ENCODE measurements around the gene MOB3B.

Gene MOB3B

DNA sequence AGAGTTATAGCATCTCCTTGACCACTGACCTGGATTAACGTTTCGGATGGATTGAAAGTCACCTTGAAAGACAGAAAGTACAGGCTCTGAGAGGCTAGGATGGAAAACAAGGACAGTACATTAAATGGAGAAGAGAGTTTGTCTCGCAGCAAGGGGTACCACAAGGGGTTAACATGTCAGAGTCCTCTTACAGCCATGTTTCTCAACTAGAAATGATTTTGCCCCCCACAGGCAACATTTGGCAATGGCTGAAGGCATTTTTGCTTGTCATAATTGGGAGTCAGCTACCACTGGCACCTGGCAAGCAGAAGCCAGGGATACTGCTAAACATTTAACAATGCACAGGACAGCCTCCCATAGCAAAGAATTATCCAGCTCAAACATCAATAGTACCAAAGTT is 141.9 kb downstream of the MOB3B start:
- Histone ChIP-seq H3K4me1 (ENCODE audit: control insufficient read depth, insufficient read depth, low read length, poor library complexity, severe bottlenecking) (no peaks in the 10 kb centered on the region), H3K9me3 (ENCODE audit: control insufficient read depth, low read length) (no peaks in the 10 kb centered on the region), H3K4me3 (ENCODE audit: insufficient read depth, low read depth, low read length, poor library complexity, severe bottlenecking) (no peak overlapping the region), H3K27ac (ENCODE audit: insufficient read depth, low read length, poor library complexity, severe bottlenecking) (no peak overlapping the region), H3K27me3 (replicated peaks; ENCODE audit: control insufficient read depth, insufficient read depth, low read length, poor library complexity, severe bottlenecking) (no peaks in the 10 kb centered on the region), H3K36me3 (ENCODE audit: control insufficient read depth, insufficient read depth, low read length) (no peaks in the 10 kb centered on the region)
- no peak for DNase-seq

GRCh38 chr9:27386571-27387091 is 143.0 kb downstream of the MOB3B start:
- Histone ChIP-seq H3K4me1 (ENCODE audit: control insufficient read depth, insufficient read depth, low read length, poor library complexity, severe bottlenecking) (no peaks in the 10 kb centered on the region), H3K36me3 (ENCODE audit: control insufficient read depth, insufficient read depth, low read length) (no peaks in the 10 kb centered on the region), H3K4me3 (ENCODE audit: insufficient read depth, low read depth, low read length, poor library complexity, severe bottlenecking) (no peak overlapping the region), H3K27ac (ENCODE audit: insufficient read depth, low read length, poor library complexity, severe bottlenecking) (no peak overlapping the region), H3K27me3 (replicated peaks; ENCODE audit: control insufficient read depth, insufficient read depth, low read length, poor library complexity, severe bottlenecking) (no peaks in the 10 kb centered on the region), H3K9me3 (ENCODE audit: control insufficient read depth, low read length) (no peaks in the 10 kb centered on the region)
- no peak for DNase-seq

GRCh38 chr9:27385606-27386322 is 143.8 kb downstream of the MOB3B start:
- H3K4me1 ChIP-seq (ENCODE audit: control insufficient read depth, insufficient read depth, low read length, poor library complexity, severe bottlenecking) = no peaks in the 10 kb centered on the region
- no peaks in the 10 kb centered on the region for H3K9me3 ChIP-seq (ENCODE audit: control insufficient read depth, low read length)
- H3K27me3 ChIP-seq (replicated peaks; ENCODE audit: control insufficient read depth, insufficient read depth, low read length, poor library complexity, severe bottlenecking) = no peaks in the 10 kb centered on the region
- H3K36me3 ChIP-seq (ENCODE audit: control insufficient read depth, insufficient read depth, low read length) = no peaks in the 10 kb centered on the region
- no peak overlapping the region for H3K27ac ChIP-seq (ENCODE audit: insufficient read depth, low read length, poor library complexity, severe bottlenecking)
- DNase-seq = no peak
- no peak overlapping the region for H3K4me3 ChIP-seq (ENCODE audit: insufficient read depth, low read depth, low read length, poor library complexity, severe bottlenecking)

- no peaks in the 10 kb centered on the region for H3K27me3 ChIP-seq (replicated peaks; ENCODE audit: control insufficient read depth, insufficient read depth, low read length, poor library complexity, severe bottlenecking)
- DNase-seq = no peak
- no peaks in the 10 kb centered on the region for H3K36me3 ChIP-seq (ENCODE audit: control insufficient read depth, insufficient read depth, low read length)
- no peaks in the 10 kb centered on the region for H3K9me3 ChIP-seq (ENCODE audit: control insufficient read depth, low read length)
- H3K4me1 ChIP-seq (ENCODE audit: control insufficient read depth, insufficient read depth, low read length, poor library complexity, severe bottlenecking) = no peaks in the 10 kb centered on the region
- no peak overlapping the region for H3K4me3 ChIP-seq (ENCODE audit: insufficient read depth, low read depth, low read length, poor library complexity, severe bottlenecking)
- no peak overlapping the region for H3K27ac ChIP-seq (ENCODE audit: insufficient read depth, low read length, poor library complexity, severe bottlenecking)
Observed at GRCh38 chr9:27384262-27385014, 145.2 kb downstream of the MOB3B start.

GRCh38 chr9:27383524-27383923 is 146.1 kb downstream of the MOB3B start:
- no peaks in the 10 kb centered on the region for H3K27me3 ChIP-seq (replicated peaks; ENCODE audit: control insufficient read depth, insufficient read depth, low read length, poor library complexity, severe bottlenecking)
- no peak for DNase-seq
- H3K27ac ChIP-seq (ENCODE audit: insufficient read depth, low read length, poor library complexity, severe bottlenecking) = no peak overlapping the region
- no peaks in the 10 kb centered on the region for H3K9me3 ChIP-seq (ENCODE audit: control insufficient read depth, low read length)
- H3K4me1 ChIP-seq (ENCODE audit: control insufficient read depth, insufficient read depth, low read length, poor library complexity, severe bottlenecking) = no peaks in the 10 kb centered on the region
- H3K4me3 ChIP-seq (ENCODE audit: insufficient read depth, low read depth, low read length, poor library complexity, severe bottlenecking) = no peak overlapping the region
- no peaks in the 10 kb centered on the region for H3K36me3 ChIP-seq (ENCODE audit: control insufficient read depth, insufficient read depth, low read length)

DNA sequence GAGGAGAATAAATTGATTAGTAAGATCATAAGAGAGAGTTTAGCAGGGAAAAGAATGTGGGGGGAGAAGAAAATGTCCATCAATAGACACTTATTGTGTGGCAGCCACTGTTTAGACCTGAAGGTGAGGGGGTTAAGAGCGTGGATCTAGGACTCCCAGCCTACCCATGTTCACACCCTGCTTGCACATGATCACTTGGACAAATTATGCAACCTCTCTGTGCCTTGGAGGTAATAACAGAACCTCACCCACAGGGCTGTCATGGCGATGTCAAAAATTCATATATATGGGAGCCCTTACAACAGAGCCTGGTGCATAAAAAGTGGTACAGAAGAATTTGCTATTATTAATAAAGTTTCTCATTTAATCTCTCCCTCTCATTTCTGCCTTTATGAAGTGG is 146.6 kb downstream of the MOB3B start:
- Histone ChIP-seq H3K9me3 (ENCODE audit: control insufficient read depth, low read length) (no peaks in the 10 kb centered on the region), H3K4me1 (ENCODE audit: control insufficient read depth, insufficient read depth, low read length, poor library complexity, severe bottlenecking) (no peaks in the 10 kb centered on the region), H3K4me3 (ENCODE audit: insufficient read depth, low read depth, low read length, poor library complexity, severe bottlenecking) (no peak overlapping the region), H3K36me3 (ENCODE audit: control insufficient read depth, insufficient read depth, low read length) (no peaks in the 10 kb centered on the region), H3K27ac (ENCODE audit: insufficient read depth, low read length, poor library complexity, severe bottlenecking) (no peak overlapping the region), H3K27me3 (replicated peaks; ENCODE audit: control insufficient read depth, insufficient read depth, low read length, poor library complexity, severe bottlenecking) (no peaks in the 10 kb centered on the region)
- no peak for DNase-seq

- Histone ChIP-seq H3K27ac (ENCODE audit: insufficient read depth, low read length, poor library complexity, severe bottlenecking) (no peak overlapping the region), H3K27me3 (replicated peaks; ENCODE audit: control insufficient read depth, insufficient read depth, low read length, poor library complexity, severe bottlenecking) (no peaks in the 10 kb centered on the region), H3K36me3 (ENCODE audit: control insufficient read depth, insufficient read depth, low read length) (no peaks in the 10 kb centered on the region), H3K9me3 (ENCODE audit: control insufficient read depth, low read length) (no peaks in the 10 kb centered on the region), H3K4me3 (ENCODE audit: insufficient read depth, low read depth, low read length, poor library complexity, severe bottlenecking) (no peak overlapping the region), H3K4me1 (ENCODE audit: control insufficient read depth, insufficient read depth, low read length, poor library complexity, severe bottlenecking) (no peaks in the 10 kb centered on the region)
- DNase-seq = no peak
Observed at GRCh38 chr9:27382308-27382707, 147.3 kb downstream of the MOB3B start.

GRCh38 chr9:27379311-27380251 is 150.0 kb downstream of the MOB3B start:
- H3K27ac ChIP-seq (ENCODE audit: insufficient read depth, low read length, poor library complexity, severe bottlenecking) = no peak overlapping the region
- DNase-seq = no peak
- no peaks in the 10 kb centered on the region for H3K36me3 ChIP-seq (ENCODE audit: control insufficient read depth, insufficient read depth, low read length)
- no peak overlapping the region for H3K4me3 ChIP-seq (ENCODE audit: insufficient read depth, low read depth, low read length, poor library complexity, severe bottlenecking)
- no peaks in the 10 kb centered on the region for H3K27me3 ChIP-seq (replicated peaks; ENCODE audit: control insufficient read depth, insufficient read depth, low read length, poor library complexity, severe bottlenecking)
- H3K9me3 ChIP-seq (ENCODE audit: control insufficient read depth, low read length) = no peaks in the 10 kb centered on the region
- H3K4me1 ChIP-seq (ENCODE audit: control insufficient read depth, insufficient read depth, low read length, poor library complexity, severe bottlenecking) = no peaks in the 10 kb centered on the region

- H3K4me1 ChIP-seq (ENCODE audit: control insufficient read depth, insufficient read depth, low read length, poor library complexity, severe bottlenecking) = no peaks in the 10 kb centered on the region
- H3K36me3 ChIP-seq (ENCODE audit: control insufficient read depth, insufficient read depth, low read length) = no peaks in the 10 kb centered on the region
- no peak for DNase-seq
- H3K4me3 ChIP-seq (ENCODE audit: insufficient read depth, low read depth, low read length, poor library complexity, severe bottlenecking) = no peak overlapping the region
- no peak overlapping the region for H3K27ac ChIP-seq (ENCODE audit: insufficient read depth, low read length, poor library complexity, severe bottlenecking)
- no peaks in the 10 kb centered on the region for H3K27me3 ChIP-seq (replicated peaks; ENCODE audit: control insufficient read depth, insufficient read depth, low read length, poor library complexity, severe bottlenecking)
- no peaks in the 10 kb centered on the region for H3K9me3 ChIP-seq (ENCODE audit: control insufficient read depth, low read length)
Observed at GRCh38 chr9:27377811-27378456, 151.7 kb downstream of the MOB3B start.
